Trophoblast cell (in vitro differentiated cells and primary cell): Measurements from ENCODE around the gene VSTM4.

Experiments
- DNase-seq, 2 donors: peaks; one replicate each; pipeline ENCODE4 v3.0.0-alpha.2; 2016
- H2AFZ ChIP-seq: 2 replicates; pipeline ENCODE4 v1.6.1; 2013; ENCODE audit warnings: low read length, moderate library complexity, mild to moderate bottlenecking; ENCODE audit not compliant: insufficient read depth, poor library complexity
- H2AK5ac ChIP-seq: 2 replicates; pipeline ENCODE4 v1.6.1; 2013; ENCODE audit warnings: mild to moderate bottlenecking, low read length
- H2BK120ac ChIP-seq: 2 replicates; pipeline ENCODE4 v1.6.1; 2013; ENCODE audit warnings: low read length, mild to moderate bottlenecking, moderate library complexity; ENCODE audit not compliant: insufficient read depth, poor library complexity
- H2BK12ac ChIP-seq: 2 replicates; pipeline ENCODE4 v1.6.1; 2013; ENCODE audit warnings: mild to moderate bottlenecking, low read length, moderate library complexity
- H2BK5ac ChIP-seq: 2 replicates; pipeline ENCODE4 v1.6.1; 2013; ENCODE audit warnings: low read length, low read depth, moderate library complexity, mild to moderate bottlenecking; ENCODE audit not compliant: poor library complexity
- H3K14ac ChIP-seq: 2 replicates; pipeline ENCODE4 v1.6.1; 2013; ENCODE audit warnings: mild to moderate bottlenecking, low read length
- H3K18ac ChIP-seq: 2 replicates; pipeline ENCODE4 v1.6.1; 2013; ENCODE audit warnings: mild to moderate bottlenecking, low read length
- H3K23ac ChIP-seq: 2 replicates; pipeline ENCODE4 v1.6.1; 2013; ENCODE audit warnings: low read length
- H3K27ac ChIP-seq: 2 replicates; pipeline ENCODE4 v1.5.1; 2013; ENCODE audit warnings: low read depth, mild to moderate bottlenecking, inconsistent platforms, low read length, moderate library complexity
- H3K27me3 ChIP-seq: 2 replicates; pipeline ENCODE4 v1.6.1; 2013; ENCODE audit warnings: inconsistent platforms, mild to moderate bottlenecking, low read length, moderate library complexity; ENCODE audit not compliant: insufficient read depth
- H3K36me3 ChIP-seq, 2 experiments: 1 replicate in 1 of 2; 2 replicates in 1 of 2; pipeline ENCODE4 v1.6.1; 2013; ENCODE audit warnings: low read length in 2 of 2, mild to moderate bottlenecking in 2 of 2, moderate library complexity in 1 of 2; ENCODE audit not compliant: insufficient read depth in 2 of 2, control insufficient read depth in 1 of 2
- H3K4ac ChIP-seq: 2 replicates; pipeline ENCODE4 v1.6.1; 2013; ENCODE audit warnings: low read depth, mild to moderate bottlenecking, low read length, moderate library complexity
- H3K4me1 ChIP-seq, 2 experiments: 1 replicate in 1 of 2; 2 replicates in 1 of 2; pipeline ENCODE4 v1.6.1; 2013; ENCODE audit warnings: low read length in 2 of 2, mild to moderate bottlenecking in 2 of 2, moderate library complexity in 1 of 2; ENCODE audit not compliant: insufficient read depth in 2 of 2, control insufficient read depth in 1 of 2
- H3K4me2 ChIP-seq: 2 replicates; pipeline ENCODE4 v1.6.1; 2013; ENCODE audit warnings: inconsistent platforms, mild to moderate bottlenecking, low read length, moderate library complexity
- H3K4me3 ChIP-seq: 2 replicates; pipeline ENCODE4 v1.5.1; 2013; ENCODE audit warnings: mild to moderate bottlenecking, low read depth, low read length, inconsistent platforms
- H3K79me1 ChIP-seq: one replicate; pipeline ENCODE4 v1.6.1; 2013; ENCODE audit warnings: low read length
- H3K79me2 ChIP-seq: 2 replicates; pipeline ENCODE4 v1.6.1; 2013; ENCODE audit warnings: low read length, mild to moderate bottlenecking; ENCODE audit not compliant: control insufficient read depth, insufficient read depth, poor library complexity
- H3K9ac ChIP-seq: 2 replicates; pipeline ENCODE4 v1.6.1; 2013; ENCODE audit warnings: mild to moderate bottlenecking, low read length
- H3K9me3 ChIP-seq: 2 replicates; pipeline ENCODE4 v1.6.1; 2013; ENCODE audit warnings: low read depth, mild to moderate bottlenecking, control low read depth, inconsistent platforms, low read length; ENCODE audit not compliant: insufficient read depth
- H4K12ac ChIP-seq: 2 replicates; pipeline ENCODE4 v1.6.1; 2013; ENCODE audit warnings: low read depth, mild to moderate bottlenecking, low read length, moderate library complexity
- H4K8ac ChIP-seq: 2 replicates; pipeline ENCODE4 v1.6.1; 2013; ENCODE audit warnings: low read depth, mild to moderate bottlenecking, low read length, moderate library complexity
- H4K91ac ChIP-seq: one replicate; pipeline ENCODE4 v1.6.1; 2013; ENCODE audit warnings: low read depth, mild to moderate bottlenecking, low read length, moderate library complexity
- WGBS: extraction: QIAGEN DNeasy Blood & Tissue Kit; methylation state at CpG from one replicate; pipeline ENCODE4 v1.1.7; 2013; ENCODE audit warnings: missing lambda C conversion rate; ENCODE audit not compliant: insufficient read length, insufficient coverage; ENCODE audit errors: extremely low coverage; 5-methylcytosine and 5-hydroxymethylcytosine counted together

VSTM4 gene

DNA sequence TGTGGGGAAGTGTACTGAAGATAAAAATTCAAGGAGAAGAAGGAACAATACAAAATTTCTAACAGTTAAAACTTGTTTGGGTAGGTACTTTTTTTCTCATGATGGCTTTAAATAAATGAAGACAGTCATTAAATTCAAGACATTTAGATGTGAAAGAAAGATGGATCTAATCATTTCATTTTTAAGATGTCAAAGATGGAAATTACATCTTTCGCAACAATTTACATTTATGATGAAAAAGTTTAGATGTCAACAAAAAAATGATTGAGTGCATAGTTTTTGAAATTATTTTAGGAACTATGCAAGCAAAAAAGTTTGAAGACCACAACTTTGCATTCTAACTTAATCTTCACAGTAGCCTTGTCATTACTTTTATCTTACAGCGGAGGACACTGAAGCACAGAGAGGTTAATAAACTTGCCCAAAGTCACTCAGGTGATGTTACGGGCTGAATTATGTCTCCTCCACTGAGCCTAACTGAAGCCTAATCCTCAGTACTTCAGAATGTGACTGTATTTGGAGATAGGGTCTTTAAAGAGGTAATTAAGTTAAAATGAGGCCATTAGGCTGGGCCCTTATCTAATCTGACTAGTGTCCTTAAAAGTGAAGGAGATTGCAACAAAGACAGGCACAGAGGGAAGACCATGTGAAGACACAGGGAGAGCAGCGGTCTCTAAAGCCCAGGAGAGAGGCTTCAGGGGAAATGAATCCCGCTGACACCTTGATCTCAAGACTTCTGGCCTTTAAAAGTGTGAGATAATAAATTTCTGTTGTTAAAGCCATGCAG lies 48.2 kb downstream of the VSTM4 start:
- Histone ChIP-seq H3K9ac (no peak overlapping the region), H3K27me3 (no peaks in the 10 kb centered on the region), H4K12ac (no peak overlapping the region), H3K4me2 (no peak overlapping the region), H3K79me1 (no peaks in the 10 kb centered on the region), H3K14ac (no peak overlapping the region), H2BK5ac (no peak overlapping the region), H2AFZ (no peak overlapping the region), H3K4ac (no peak overlapping the region), H3K79me2 (no peaks in the 10 kb centered on the region), H3K18ac (no peak overlapping the region), H4K8ac (no peak overlapping the region), H3K9me3 (peaks cover 3% of the 10 kb centered on the region), H2BK120ac (no peak overlapping the region), H3K4me3 (no peak overlapping the region), H2AK5ac (no peak overlapping the region), H3K36me3 (no peaks in the 10 kb centered on the region), H4K91ac (no peak overlapping the region), H3K23ac (no peak overlapping the region), H2BK12ac (no peak overlapping the region), H3K4me1 (no peaks in the 10 kb centered on the region), H3K27ac (no peak overlapping the region)
- DNase-seq = no peak
- WGBS = no CpG with 5 or more reads among the region's 5 CpGs

- H2BK120ac ChIP-seq = no peak overlapping the region
- no peak overlapping the region for H3K27ac ChIP-seq
- H3K36me3 ChIP-seq = no peaks in the 10 kb centered on the region
- H3K23ac ChIP-seq = no peak overlapping the region
- no peaks in the 10 kb centered on the region for H3K4me1 ChIP-seq
- H3K4ac ChIP-seq = no peak overlapping the region
- H3K27me3 ChIP-seq = no peaks in the 10 kb centered on the region
- H3K9ac ChIP-seq = no peak overlapping the region
- no peak overlapping the region for H2BK5ac ChIP-seq
- H3K14ac ChIP-seq = no peak overlapping the region
- H3K9me3 ChIP-seq = peaks cover 1% of the 10 kb centered on the region
- no peak overlapping the region for H4K12ac ChIP-seq
- no peak overlapping the region for H4K91ac ChIP-seq
- H3K79me2 ChIP-seq = no peaks in the 10 kb centered on the region
- no peak overlapping the region for H4K8ac ChIP-seq
- H2AK5ac ChIP-seq = no peak overlapping the region
- no peak for DNase-seq
- H3K4me3 ChIP-seq = no peak overlapping the region
- no peaks in the 10 kb centered on the region for H3K79me1 ChIP-seq
- no peak overlapping the region for H3K4me2 ChIP-seq
- no peak overlapping the region for H3K18ac ChIP-seq
- no peak overlapping the region for H2BK12ac ChIP-seq
- H2AFZ ChIP-seq = no peak overlapping the region
Observed at GRCh38 chr10:49062229-49062628, 53.1 kb downstream of the VSTM4 start.

DNA sequence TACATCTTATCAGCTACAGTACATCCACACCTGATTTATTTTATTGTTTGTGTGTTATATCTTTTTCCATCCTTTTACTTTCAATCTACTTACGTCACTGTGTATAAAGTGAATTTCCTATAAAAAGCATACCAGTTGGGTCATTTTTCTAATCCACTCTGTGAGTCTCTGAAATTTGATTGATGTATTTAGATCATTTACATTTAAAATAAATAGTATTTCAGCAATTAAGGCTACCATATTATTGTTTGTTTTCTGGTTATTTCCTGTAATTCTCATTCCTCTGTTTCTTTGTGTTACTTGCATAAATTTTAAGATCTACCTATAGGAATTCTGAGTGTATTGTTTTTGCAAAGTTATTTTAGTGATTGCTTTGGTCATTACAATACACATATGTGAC lies 53.7 kb downstream of the VSTM4 start:
- Histone ChIP-seq H3K4me3 (no peak overlapping the region), H4K8ac (no peak overlapping the region), H3K18ac (no peak overlapping the region), H2AK5ac (no peak overlapping the region), H3K27ac (no peak overlapping the region), H3K9me3 (peaks cover 1% of the 10 kb centered on the region), H3K36me3 (no peaks in the 10 kb centered on the region), H3K4ac (no peak overlapping the region), H2AFZ (no peak overlapping the region), H3K23ac (no peak overlapping the region), H3K4me1 (no peaks in the 10 kb centered on the region), H2BK5ac (no peak overlapping the region), H3K4me2 (no peak overlapping the region), H3K27me3 (no peaks in the 10 kb centered on the region), H3K79me1 (no peaks in the 10 kb centered on the region), H2BK12ac (no peak overlapping the region), H4K91ac (no peak overlapping the region), H3K79me2 (no peaks in the 10 kb centered on the region), H4K12ac (no peak overlapping the region), H3K9ac (no peak overlapping the region), H3K14ac (no peak overlapping the region), H2BK120ac (no peak overlapping the region)
- no peak for DNase-seq
- WGBS = no CpG with 5 or more reads among the region's 1 CpG

- no peak overlapping the region for H3K27ac ChIP-seq
- no peaks in the 10 kb centered on the region for H3K27me3 ChIP-seq
- H2BK120ac ChIP-seq = no peak overlapping the region
- no peaks in the 10 kb centered on the region for H3K79me1 ChIP-seq
- H3K18ac ChIP-seq = no peak overlapping the region
- peaks cover 2% of the 10 kb centered on the region for H3K9me3 ChIP-seq
- H3K14ac ChIP-seq = no peak overlapping the region
- no peak overlapping the region for H2BK5ac ChIP-seq
- no CpG with 5 or more reads among the region's 7 CpGs for WGBS
- H3K4me2 ChIP-seq = no peak overlapping the region
- H2AFZ ChIP-seq = no peak overlapping the region
- H4K91ac ChIP-seq = no peak overlapping the region
- no peak overlapping the region for H4K12ac ChIP-seq
- DNase-seq = no peak
- no peak overlapping the region for H3K4me3 ChIP-seq
- H3K79me2 ChIP-seq = no peaks in the 10 kb centered on the region
- no peak overlapping the region for H2AK5ac ChIP-seq
- no peak overlapping the region for H4K8ac ChIP-seq
- no peak overlapping the region for H3K23ac ChIP-seq
- no peak overlapping the region for H2BK12ac ChIP-seq
- no peak overlapping the region for H3K9ac ChIP-seq
- H3K4me1 ChIP-seq = no peaks in the 10 kb centered on the region
- no peaks in the 10 kb centered on the region for H3K36me3 ChIP-seq
- H3K4ac ChIP-seq = no peak overlapping the region
Observed at GRCh38 chr10:49058463-49059255, 56.7 kb downstream of the VSTM4 start.
